ENCODE data around the gene MMP11.
A peak's percentile ranks its signal among the peaks of the same experiment; 100 is the strongest.

Gene MMP11

GRCh38 chr22:23760056-23760455, 12.6 kb upstream of the MMP11 start:
- no peak for DNase-seq (ENCODE audit: low spot score)

DNA sequence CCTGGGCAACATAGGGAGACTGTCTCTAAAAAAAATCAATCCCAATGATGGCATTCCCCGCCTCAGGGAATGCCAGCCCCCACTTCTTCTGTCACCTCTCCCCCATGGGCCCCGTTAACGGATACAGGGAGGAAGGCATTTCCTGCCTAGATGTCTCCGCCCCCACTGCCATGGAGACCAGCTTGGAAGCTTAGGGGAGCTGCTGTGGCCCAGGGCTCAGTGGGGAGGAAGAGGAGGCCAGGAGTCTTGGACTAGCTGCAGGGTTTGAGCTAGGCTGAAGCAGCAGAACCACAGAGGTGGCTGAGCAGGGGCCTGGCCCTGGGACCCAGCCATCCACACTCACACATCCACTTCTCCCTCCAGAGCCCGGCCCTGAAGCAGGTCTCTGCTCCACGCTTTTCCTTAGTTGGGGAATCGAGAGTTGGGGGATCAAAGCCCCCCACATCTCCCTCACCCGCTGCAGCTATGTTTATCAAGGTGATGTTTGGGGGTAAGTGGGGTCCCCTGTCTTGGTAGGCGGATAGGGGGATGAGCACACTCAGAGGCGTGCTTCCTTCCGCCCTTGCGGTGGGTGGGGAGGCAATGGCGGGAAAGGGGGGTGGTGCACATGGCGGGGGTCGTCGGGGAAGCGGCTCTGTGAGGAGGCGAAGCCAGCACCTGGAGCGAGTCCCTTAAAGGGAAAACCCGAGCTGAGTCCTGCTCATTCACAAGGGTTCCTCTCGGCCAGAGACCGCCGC, 9.6 kb upstream of the MMP11 start, which contains the start of gene C22orf15:
TSS of gene C22orf15 (plus strand) at position 149 of the 737 bp plus-strand sequence. CDS start at position 466, 317 bp downstream.
- DNase-seq (ENCODE audit: low spot score), result no peak

DNA sequence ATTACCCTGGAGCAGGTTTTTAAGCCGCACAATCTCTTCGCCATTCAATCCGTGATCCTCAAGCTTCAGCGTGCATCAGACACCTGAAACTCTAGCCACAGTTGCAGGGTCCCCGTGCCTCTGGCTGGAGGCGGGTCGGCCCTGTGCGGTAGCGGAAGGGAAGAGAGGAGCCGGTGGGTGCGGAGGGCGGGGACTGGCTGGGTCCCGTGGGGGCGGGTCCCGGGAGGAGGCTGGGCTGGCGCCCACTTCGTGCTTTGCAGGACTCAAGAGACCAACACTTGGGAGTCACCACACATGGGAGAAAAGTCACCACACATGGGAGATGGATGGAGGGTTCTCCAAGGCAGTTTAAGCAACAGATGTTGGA, 9.1 kb upstream of the MMP11 start:
- peak; percentile 37 for DNase-seq (ENCODE audit: low spot score)

GRCh38 chr22:23763954-23764353, 8.7 kb upstream of the MMP11 start:
- no peak for DNase-seq (ENCODE audit: low spot score)

DNA sequence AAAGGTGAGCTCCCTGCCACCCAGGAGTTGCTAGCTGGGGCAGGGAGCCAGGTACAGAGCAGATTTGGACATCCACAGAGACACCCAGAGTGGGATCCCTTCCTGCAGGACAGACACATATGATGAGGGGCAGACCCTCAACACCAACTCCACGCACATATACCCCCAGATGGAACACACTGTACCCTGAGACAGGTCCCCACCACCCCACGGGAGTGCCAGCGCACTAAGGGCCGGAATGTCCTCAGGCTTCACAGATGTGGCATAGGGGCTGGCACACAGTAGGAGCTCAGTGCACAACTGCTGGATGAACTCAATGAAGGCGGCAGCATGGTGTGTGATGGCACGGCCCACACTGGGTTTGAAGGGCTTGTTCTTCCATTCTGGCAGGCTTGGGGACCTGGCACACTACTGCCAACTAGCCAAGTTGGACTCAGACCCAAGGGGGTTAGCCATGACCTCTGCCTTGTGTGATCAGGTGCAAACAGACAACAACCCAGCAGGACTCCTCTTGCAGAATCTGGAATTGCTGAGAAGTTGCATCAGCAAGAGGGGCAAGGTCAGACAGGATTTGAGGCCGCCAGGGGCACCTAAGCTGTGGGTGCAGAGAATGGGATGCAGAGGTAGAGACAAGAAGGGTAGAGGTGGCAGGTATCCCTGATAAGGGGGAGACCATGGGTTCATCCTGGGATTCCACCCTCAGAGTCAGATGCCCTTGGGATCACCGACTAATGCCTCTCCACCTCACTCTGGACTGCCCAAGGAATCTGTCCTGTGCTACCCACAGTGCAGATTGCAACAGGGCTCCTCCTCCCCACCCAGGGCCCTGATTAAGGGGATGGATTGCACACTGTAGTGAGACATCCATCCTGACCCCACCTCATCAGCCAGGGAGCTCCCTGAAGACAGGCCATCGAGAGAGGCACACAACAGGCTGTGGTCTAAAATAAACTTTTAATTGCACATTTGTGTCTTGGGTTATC, 7.5 kb upstream of the MMP11 start:
- no peak for DNase-seq (ENCODE audit: low spot score)

- no peak for DNase-seq (ENCODE audit: low spot score)
Observed at GRCh38 chr22:23767303-23767672, 5.4 kb upstream of the MMP11 start.

DNA sequence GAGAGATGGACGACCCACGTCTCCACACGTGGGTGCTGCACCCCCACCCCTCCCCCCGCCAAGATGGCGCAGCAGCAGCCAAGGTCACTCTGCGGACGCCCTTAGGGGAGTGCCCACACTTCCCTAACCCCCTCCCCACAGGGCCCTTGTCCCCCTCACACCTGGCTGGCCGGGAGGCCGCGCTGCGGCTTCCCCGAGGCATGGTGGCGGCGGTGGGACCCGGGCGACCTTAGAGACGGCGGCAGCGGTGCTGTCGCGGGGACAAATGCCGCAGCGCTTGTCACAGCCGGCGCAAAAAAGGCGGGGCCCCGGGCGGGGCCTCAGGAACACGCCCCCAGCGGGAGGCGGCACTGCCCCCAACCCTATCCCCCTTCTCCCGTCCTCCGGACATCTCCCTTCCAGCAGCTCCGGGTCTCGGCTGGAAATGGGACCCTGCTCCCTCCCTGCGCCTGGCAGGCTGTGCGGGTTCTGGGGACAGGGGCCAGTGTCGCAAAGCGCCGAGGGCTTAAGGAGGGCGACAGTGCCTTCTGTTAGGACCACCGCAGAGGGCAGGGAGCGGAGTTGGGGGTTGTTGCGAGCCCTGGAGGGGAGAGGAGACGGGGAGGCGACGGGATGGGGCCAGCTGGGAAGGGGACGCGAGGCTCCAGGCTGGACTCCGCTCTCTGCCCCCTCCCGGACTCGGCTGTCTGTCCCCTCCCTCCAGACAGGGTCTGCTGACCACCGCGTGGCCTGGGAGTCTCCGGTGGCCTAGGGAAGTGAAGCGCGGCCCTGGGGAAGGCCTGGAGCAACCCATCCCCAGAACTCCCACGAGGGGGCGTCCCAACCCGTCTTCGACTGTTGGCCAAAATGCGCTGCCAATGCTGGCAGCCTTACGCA, 4.7 kb upstream of the MMP11 start, which contains the start of gene CHCHD10:
TSS of gene CHCHD10 (minus strand) at position 300 of the 876 bp plus-strand sequence. CDS start at position 202, 98 bp downstream.
- DNase-seq (ENCODE audit: low spot score), result peak; percentile 79

DNA sequence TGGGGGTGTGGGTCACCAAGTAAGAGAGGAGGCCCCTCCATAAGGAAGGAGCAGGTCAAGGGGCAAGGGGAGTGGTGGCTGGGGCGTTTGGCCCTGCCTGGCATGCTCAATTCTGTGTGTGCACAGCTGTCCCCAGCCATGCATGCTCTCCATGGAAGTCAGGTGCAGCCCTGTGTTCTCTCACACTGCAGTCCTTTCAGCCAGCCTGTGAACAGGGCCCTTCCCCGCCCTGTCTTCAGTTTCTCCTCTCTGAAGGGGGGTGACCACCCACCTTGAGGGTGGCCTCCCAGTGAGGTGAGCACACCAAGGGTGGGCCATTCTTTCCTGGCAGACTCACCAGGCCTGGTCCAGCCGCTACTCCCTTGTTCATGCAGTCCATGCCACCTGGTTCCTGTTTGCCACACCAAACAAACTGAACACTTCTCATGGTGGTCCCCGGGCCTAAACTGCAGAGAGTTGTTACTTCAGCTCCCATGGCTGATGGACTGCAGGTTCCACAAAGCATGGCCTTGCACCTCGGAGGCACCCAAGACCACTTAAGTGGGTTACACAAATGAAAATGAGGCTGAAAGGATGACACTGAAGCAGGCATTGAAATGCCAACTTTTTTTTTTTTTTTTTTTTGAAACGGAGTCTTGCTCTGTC, 3.2 kb upstream of the MMP11 start:
- no peak for DNase-seq (ENCODE audit: low spot score)

- DNase-seq (ENCODE audit: low spot score), result no peak
Observed at GRCh38 chr22:23772315-23772648, 367 bp upstream of the MMP11 start.

DNA sequence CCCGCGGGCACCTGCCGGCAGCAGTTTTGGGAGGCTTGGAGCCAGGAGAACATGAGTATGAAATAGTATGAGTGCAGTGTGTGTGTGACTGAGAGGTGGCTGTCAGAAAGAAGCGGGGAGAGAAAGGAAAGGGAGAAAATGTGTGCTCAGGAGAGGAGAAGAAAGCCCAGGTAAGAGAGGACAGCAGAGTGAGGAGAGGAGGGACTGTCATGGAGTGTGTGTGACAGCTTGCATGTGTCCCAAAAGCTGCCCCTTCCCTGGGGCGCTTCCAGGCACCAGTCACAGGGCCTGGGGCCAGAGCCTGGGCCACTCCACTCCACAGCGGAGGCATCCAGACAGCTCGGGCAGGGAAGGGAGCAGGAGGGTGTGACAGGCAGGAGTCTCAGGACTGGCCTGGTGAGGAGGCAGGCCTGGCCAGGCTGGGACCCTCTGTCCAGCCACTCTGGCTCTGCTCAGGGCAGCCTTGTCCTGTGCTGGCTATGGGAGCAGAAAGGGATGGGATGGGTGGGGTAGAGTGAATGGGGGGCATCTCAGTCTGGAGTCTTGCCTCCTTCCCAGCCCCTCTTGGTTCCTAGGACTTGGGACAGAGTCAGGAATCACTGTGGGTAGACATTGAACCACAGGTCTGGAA, 949 bp downstream of the MMP11 start:
- no peak for DNase-seq (ENCODE audit: low spot score)

GRCh38 chr22:23774114-23774921, 1.7 kb downstream of the MMP11 start:
- no peak for DNase-seq (ENCODE audit: low spot score)

DNA sequence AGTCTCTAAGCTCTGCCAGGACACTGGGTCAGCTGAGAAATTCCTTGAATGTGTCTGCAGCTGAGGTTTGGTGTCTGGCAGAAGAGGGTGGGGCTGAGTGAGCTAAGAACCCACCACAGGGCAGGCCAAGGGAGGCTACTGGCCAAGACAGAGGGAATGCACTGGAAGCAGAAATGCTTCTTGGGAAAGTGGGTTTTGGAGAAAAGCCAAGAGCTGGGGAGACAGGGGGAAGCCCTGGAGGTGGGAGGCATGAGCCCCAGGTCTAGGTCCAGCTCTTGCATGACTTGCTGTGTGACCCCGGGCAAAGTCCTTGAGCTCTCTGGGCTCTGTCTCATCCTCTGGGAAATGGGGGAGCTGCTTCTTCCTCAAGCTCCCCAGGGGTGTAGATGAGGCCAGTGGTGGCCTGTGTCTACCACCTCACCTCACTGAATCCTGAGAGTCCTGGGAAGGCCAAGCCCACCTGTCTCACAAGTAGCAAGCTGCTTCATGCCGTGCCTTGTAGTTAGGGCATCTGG, 2.3 kb downstream of the MMP11 start:
- no peak for DNase-seq (ENCODE audit: low spot score)

DNA sequence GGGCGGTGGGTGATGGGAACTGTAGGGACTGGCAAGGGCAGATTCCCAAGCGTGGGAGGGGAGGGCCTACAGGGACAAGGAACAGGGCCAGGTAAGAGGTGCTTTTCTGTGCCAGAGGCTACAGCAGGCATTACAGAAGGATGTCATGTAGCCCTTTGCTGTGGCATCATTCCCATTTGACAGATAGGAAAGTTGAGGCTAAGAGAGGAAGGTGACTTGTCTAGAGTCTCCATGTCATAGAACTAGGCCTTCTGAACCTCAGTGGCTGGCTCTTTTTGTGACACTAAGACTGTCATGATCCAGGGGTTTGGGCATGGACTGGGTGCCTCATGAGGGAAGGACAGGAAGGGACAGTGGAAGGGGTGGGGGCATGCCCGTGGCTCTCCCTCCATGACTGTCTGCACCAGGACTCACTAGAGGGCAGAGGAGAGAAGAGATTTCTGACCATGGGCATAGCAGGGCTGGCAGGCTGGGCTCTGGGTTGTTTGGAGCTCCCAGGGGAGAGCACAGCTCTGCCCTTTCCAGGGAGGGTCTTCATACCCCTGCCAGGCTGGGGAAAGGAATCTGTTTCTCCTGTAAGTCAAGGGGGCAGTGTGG, 3.2 kb downstream of the MMP11 start:
- DNase-seq (ENCODE audit: low spot score), result no peak

DNA sequence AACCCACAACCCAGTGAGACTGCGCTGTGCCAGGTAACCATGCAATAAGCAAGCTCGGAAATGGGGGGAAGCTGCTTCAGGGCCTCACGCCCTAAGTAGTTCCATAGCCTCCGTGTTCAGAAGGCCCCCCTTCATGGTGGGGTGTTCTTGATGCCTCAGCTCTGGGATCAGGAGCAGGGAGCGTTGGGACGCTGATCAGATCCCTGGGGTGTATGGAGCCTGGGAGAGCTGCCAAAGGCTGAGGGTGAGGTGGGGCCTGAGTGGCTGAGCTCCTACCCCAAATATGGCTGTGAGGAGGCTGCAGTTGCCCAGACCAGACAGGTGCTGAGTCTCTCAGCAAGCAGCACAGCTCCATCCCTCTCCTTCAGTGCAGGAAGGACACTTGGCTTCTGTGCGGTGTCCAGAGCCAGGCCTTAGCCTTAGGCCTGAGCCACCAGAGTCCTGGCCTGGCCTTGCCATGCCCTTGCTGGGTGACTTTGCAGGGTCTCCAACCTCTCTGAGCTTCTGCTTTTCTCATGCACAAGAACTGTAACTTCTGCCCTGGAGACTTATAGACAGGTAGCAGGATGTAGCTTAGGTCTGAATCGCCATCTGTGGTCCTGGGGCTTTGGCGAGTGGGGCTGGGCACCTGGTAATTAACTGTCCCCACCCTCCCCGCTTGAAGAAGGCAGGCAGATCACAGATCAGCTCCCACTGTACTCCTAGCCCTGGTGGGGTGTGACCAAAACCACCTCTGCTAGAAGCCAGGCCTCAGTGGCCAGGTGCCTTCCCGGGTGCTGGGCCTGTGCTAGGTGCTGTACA, 5.3 kb downstream of the MMP11 start:
- DNase-seq (ENCODE audit: low spot score), result no peak

- DNase-seq (ENCODE audit: low spot score), result no peak
Observed at GRCh38 chr22:23778577-23778900, 5.9 kb downstream of the MMP11 start.

- no peak for DNase-seq (ENCODE audit: low spot score)
Observed at GRCh38 chr22:23779083-23779482, 6.4 kb downstream of the MMP11 start.

- no peak for DNase-seq (ENCODE audit: low spot score)
Observed at GRCh38 chr22:23779731-23780130, 7.1 kb downstream of the MMP11 start.

DNA sequence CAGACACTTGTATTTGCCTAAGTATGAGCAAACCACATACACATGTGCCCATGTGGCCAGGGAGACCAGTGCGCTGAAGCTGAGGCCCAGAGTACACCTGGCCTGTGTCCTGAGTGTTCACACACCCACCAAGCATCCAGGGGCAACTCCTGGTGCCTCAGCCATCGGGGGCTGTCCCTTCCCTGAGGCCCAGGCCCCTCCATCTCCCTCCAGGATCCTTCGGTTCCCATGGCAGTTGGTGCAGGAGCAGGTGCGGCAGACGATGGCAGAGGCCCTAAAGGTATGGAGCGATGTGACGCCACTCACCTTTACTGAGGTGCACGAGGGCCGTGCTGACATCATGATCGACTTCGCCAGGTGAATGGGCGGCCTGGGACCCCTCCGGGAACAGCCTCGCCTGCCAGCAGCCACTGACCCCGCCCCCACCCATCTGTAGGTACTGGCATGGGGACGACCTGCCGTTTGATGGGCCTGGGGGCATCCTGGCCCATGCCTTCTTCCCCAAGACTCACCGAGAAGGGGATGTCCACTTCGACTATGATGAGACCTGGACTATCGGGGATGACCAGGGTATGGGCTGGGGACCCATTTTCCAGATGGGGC, 7.6 kb downstream of the MMP11 start:
- no peak for DNase-seq (ENCODE audit: low spot score)

GRCh38 chr22:23781065-23781464, 8.4 kb downstream of the MMP11 start:
- DNase-seq (ENCODE audit: low spot score), result no peak
